GM15510 (cell line): ENCODE results near the gene KRT75.

Source experiments
- POLR2A ChIP-seq: IDR thresholded peaks from 3 replicates; pipeline ENCODE4 v1.6.1; 2011; ENCODE audit warnings: borderline replicate concordance; ENCODE audit not compliant: insufficient read length; ENCODE audit errors: extremely low read depth

The KRT75 gene

DNA sequence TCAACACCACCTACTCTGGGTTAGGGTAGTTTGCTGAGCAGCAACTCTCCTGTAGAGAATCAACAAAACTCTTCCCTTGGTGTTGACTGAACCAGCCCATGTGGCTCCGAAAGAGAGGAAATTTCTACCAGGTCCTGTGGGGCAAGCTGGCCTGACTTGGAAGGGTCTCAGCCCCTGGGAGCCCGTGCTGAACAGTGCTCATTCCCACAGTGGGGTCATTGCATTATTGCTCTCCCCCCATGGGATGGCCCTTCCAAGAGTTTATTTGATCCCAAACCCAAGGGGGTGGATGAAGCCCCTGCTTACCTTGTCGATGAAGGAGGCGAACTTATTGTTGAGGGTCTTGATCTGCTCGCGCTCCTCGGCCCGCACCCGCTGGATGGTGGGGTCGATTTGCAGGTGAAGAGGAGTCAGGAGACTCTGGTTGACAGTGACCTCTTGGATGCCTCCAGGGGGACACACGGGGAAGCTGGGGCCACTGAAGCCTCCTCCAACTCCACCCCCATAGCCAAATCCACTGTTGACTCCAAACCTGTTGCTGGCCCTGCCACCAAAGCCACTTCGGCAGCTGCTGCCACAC, 580 bp downstream of the KRT75 start:
- TF ChIP-seq POLR2A, result no peak

DNA sequence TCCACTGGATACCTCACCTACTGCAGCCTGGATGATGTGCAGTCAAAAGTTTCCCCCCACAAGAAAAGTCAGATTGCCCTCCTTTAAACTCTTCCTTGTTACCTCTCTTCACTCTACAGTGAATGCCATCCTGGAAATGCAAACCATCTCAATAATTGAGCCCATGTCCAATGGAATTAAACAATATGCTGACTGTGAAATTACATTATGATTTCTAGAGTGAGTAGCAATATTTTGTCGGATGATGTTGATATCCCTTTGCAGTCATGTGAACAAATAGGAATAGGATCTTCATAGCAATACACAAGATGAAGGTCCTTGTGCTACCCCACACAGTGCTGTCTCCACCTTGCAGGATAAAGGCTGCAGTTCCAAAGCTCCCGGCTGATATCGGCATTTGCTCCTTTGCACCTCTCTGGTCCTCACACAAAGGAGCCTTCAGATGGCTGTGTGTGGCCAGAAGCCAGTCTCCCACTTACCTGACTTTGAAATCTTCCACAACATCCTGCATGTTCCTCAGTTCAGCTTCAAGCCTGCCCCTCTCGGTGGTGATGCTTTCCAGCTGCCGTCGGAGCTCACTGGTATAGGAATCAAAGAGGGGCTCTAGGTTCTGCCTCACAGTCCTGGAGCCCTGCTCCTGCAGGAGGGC, 1.5 kb downstream of the KRT75 start:
- no peak for TF ChIP-seq POLR2A

DNA sequence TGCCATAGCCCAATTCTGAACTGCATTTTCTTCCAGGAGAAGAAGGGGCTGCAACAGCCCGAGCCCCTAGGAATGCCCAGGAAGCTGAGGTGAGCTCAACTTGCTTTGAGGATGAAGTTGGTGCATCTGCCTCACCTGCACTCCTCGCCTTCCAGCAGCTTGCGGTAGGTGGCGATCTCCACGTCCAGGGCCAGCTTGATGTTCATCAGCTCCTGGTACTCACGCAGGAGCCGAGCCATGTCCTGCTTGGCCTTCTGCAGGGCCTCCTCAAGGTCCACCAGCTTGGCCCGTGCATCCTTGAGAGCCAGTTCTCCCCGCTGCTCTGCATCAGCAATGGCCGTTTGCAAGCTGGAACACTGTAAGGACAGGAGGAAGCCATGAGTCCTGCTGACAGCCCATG, 6.0 kb downstream of the KRT75 start:
- TF ChIP-seq POLR2A, result no peak

DNA sequence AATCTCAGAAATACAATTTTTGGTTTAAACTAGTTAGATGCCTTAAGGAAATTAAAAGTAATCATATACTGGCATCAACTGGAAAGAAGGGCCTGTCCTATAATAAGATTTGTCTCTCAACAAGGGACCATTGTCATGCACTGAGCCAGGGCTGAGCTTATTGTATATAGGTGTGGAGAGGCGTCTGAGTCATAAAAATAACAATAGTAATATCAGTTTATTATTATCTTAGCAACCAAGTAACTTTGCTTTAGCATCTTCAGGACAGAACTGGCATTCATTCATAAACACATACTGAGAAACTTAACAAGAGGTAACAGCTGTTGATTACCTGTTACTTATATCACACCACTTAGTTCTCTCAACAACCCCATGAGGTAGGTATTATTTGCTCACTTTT, 7.1 kb downstream of the KRT75 start:
- no peak for TF ChIP-seq POLR2A

DNA sequence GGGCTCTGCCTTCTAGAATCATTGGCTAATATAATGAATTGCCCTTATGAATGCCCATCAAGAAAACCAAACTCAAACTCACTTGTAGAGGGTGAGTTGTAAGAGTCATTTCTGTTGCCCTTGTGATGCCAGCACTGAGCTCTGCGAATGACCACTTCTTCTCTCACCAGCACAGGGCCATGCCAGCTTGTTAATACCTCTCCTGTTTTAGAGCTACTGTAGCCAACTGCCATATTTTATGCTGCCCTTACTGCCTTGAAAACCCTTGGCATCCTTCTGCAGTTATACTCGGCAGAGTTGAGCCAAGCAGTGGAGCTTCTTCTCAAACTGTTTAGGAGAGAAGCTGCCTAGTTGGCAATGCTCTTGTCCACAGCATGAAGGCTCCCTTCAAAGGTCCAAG, 8.1 kb downstream of the KRT75 start:
- no peak for TF ChIP-seq POLR2A

DNA sequence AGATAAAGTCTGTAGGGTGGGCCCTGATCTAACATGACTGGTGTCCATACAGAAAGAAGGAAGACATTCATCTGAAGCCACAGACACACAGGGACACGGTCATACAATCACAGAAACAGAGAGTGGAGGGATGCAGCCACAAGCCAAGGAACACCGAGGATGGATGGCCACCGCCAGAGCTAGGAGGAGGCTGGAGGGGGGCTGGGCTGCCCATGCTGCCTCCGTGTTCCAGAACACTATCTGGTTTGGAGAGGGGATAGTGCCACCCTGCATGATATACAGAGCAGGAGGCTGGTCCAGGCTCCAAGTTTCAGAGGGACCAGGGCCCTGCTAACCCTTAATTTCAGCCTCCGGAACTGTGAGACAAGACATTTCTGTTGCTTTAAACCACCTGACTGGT, 8.7 kb downstream of the KRT75 start:
- TF ChIP-seq POLR2A, result no peak

DNA sequence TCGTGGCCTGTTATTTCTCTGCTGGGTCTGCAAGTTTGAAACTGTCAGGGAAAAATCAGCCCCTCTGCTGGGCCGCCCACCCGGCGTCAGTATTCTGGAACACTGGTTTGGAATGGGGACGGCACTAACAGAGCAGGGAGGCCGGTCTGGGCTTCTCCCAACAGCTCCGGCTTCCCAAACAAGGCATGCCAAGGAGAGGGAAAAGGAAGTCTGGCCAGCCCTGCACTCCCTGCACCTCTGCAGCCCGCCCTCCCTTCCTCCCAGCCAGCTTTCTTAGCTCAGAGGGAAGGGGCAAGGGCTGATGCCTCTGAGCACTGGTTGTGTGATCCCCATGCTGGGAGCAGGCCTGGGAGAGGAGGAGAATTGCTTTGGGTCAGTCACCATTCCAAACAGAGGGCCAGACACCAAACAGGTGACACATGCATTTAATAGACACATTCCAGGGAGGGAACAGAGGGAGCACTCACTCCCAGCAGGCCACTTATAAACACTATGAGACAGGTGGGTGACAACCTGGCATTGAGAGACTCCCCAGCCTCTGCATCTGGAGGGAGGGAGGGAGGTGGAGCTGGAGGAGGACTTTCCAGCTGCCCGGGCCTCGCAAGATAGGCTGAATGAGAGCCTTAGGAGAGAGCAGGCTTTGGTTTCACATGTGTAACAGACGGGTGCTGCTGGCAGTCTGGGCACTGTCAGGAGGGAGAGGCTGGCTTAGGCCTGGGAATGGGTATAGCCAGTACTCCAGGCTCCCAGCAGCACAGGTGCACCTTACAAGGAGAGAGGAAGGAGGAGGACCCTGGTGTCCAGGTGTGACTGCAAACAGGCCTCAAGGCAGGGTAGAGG, 10.3 kb downstream of the KRT75 start:
- TF ChIP-seq POLR2A, result no peak

DNA sequence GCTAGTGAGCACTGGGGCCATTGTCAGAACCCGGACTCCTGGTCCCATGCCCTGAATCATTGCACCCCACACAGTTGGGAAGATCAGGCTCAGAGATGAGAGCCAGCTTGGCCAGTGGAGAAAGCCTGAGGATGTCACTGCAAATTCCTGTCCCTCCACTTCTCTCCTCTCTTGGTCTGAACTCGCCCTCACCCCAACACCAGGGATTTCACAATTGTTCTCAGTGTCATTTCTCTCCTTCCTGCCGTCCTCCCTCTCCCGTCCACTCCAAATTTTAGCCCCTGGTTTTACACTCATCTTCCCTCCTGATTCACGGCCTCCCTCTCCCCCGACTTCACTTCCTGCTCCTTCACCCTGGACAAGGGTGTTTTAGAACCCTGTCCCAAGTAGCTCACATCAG, 11.1 kb downstream of the KRT75 start:
- no peak for TF ChIP-seq POLR2A

DNA sequence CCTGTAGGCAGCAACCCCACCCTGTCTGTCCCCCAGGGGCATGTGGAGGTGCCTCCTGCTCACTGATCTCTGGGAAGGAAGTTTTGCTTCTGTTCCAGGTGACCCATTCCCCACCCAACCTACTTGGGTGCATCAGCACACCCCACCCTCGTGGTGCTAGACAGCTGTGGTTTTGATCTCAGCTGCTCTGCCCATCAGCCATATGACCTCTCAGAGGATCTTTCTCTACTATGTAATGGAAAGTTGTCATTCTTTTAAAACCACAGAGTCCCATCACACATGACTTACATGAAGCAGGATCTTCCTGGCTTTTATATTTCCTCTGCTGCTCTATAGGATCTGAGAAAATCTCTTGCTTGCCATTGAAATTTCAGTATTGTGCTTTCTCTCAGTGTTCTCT, 14.5 kb downstream of the KRT75 start:
- TF ChIP-seq POLR2A, result no peak

DNA sequence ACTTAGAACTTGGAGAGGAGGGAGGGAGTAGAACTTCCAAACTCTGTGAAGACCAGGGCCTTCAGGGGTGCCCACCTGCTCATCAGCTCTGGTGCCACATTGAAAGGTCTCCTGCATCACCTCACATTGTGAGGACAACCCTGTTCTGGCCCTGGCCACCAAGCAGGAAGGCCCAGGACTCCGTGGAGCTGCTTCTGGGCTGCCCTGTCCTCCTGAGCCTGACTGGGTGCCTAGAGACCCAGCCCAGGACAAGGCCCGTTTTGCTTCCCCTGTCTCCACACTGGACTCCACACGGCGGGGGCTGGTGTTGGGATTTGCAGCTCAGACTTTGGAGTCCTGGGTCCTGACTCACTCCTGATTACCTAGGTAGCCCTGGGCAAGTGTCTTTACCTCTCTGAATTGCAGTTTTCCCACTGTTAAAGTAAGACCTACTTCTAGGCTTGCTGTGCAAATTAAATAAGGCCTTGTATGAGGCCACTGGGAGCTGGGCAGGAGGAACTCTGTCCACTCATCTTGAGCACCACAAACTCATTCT, 15.5 kb downstream of the KRT75 start:
- TF ChIP-seq POLR2A, result no peak

DNA sequence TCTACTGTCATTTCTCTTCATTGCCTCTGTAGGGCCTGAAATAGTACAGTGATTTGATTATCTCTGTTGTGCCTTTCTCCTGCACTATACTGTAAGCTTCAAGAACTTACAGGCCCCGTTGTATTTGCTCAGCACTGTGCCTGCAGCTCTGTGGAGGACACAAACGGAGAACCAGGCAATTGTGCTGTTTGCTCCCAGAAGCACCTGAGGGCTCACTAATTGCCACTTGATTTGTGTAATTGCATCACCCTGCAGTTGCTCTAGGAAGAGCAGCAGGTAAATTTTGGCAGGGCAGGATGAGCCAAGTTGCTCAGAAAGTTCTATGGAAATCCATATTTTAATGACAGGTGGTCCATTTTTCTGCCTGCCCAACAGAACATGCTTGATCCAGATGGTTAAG, 16.4 kb downstream of the KRT75 start:
- no peak for TF ChIP-seq POLR2A

DNA sequence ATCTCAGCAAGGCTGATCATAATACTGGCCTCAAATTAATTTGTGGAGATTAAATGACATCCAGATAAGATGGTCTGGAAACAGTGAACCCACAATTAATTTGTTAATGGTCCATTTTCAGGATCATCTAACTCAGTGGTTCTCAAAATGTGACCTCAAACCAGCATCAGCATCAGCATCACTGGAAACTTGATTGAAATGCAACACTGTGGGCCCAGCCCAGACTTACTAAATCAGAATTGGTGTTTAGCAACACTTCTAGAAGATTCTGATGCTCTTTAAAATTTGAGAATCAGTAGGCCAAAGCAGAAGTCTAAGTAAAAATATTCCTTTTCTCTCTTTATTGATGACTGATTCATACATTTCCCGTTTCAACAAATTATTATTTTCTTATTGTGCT, 17.4 kb downstream of the KRT75 start:
- no peak for TF ChIP-seq POLR2A

DNA sequence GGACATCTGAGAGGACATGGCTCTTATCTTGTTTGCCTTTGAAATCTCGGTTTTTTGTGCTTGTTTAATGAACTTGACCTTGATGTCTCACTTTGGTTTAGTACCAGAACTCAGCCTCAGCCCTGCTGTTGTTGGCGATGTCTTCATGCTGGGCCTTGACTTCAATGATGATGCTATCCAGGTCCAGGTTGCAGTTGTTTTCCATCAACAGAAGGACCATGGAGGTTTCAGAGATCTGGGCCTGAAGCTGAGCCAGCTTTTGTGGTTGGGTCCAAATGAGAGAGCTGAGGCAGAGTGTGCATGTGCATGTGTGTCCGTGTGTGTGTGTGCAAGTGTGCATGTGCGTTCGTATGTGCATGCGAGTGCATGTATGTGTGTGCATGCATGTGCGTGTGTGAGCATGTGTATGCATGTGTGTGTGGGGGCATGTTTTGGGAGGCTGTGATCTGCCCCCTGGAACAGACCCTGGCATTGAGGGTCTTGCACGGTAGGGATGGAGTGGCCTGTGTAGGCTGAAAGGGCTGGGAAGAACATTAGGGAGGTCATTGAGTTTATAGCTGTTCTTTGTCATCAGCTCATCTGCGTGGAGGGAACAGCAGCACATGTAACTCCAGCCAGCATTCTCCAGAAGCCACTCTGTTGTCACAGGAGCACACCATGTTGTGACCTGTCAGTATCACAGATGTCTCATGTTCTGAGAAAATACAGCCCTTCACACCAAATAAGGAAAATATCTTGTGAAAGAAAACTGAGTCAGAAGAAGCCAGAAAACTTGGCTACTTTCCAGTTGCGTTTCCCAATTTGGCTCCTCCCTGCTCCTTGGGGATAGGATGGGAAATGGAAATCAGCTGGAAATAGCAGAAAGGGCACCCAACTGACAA, 18.1 kb downstream of the KRT75 start:
- no peak for TF ChIP-seq POLR2A

DNA sequence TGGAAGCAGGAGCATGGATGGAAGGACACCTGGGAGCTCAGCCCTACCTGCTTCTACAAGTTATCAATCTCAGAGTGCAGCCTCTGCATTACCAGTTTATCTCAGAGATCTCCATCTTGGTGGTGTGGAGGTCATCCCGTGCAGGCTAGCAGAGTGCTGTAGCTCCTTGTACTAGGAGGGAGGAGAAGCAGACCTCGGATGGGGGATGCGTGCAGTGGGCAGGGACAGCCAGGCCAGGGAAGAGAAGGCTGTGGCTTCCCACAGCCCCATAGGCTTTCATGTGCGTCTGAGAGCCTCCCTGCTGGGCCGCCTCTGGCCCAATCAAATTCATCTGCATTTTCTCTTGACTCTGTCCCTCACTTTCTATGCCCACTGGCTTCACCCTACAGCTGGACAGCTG, 19.2 kb downstream of the KRT75 start:
- TF ChIP-seq POLR2A, result no peak
